ENCODE data around the gene CCNB3. TPM values are rescaled to one million over a fixed set of nuclear protein-coding genes. Genes with fewer than 3 reads are reported as not detected.

Gene CCNB3
- total RNA-seq, 1 donor from 2014 or later = 0.25 TPM

GRCh38 chrX:50167366-50167765, 37.2 kb upstream of the CCNB3 start:
- TF ChIP-seq POLR2AphosphoS5 (IDR thresholded peaks at IDR 0.05; ENCODE audit: insufficient read depth in 1 of 2, low read depth in 1 of 2) (no peak), POLR2A (IDR thresholded peaks at IDR 0.05) (no peak), CTCF (IDR thresholded peaks at IDR 0.05) (no peak)
- no peak for DNase-seq (ENCODE audit: extremely low spot score in 2 of 2)
- Histone ChIP-seq H3K36me3 (no peaks in the 10 kb centered on the region), H3K27me3 (no peaks in the 10 kb centered on the region), H3K4me3 (no peak overlapping the region), H3K27ac (no peak overlapping the region), H3K9me3 (no peaks in the 10 kb centered on the region), H3K4me1 (no peaks in the 10 kb centered on the region)
- intact Hi-C loops (cut with DNase I) = no loop called here

GRCh38 chrX:50168241-50168687, 36.3 kb upstream of the CCNB3 start:
- Histone ChIP-seq H3K27me3 (no peaks in the 10 kb centered on the region), H3K4me1 (no peaks in the 10 kb centered on the region), H3K9me3 (no peaks in the 10 kb centered on the region), H3K27ac (no peak overlapping the region), H3K4me3 (no peak overlapping the region), H3K36me3 (no peaks in the 10 kb centered on the region)
- intact Hi-C loops (cut with DNase I) = no loop called here
- no peak for DNase-seq (ENCODE audit: extremely low spot score in 2 of 2)
- TF ChIP-seq POLR2AphosphoS5 (IDR thresholded peaks at IDR 0.05; ENCODE audit: insufficient read depth in 1 of 2, low read depth in 1 of 2) = no peak
- TF ChIP-seq CTCF (IDR thresholded peaks at IDR 0.05) = no peak
- no peak for TF ChIP-seq POLR2A (IDR thresholded peaks at IDR 0.05)

- intact Hi-C loops (cut with DNase I) = no loop called here
- H3K9me3 ChIP-seq = no peaks in the 10 kb centered on the region
- H3K27ac ChIP-seq = no peak overlapping the region
- H3K36me3 ChIP-seq = no peaks in the 10 kb centered on the region
- DNase-seq (ENCODE audit: extremely low spot score in 2 of 2) = no peak
- H3K27me3 ChIP-seq = no peaks in the 10 kb centered on the region
- TF ChIP-seq POLR2A (IDR thresholded peaks at IDR 0.05) (no peak), CTCF (IDR thresholded peaks at IDR 0.05) (no peak), POLR2AphosphoS5 (IDR thresholded peaks at IDR 0.05; ENCODE audit: insufficient read depth in 1 of 2, low read depth in 1 of 2) (no peak)
- no peak overlapping the region for H3K4me3 ChIP-seq
- no peaks in the 10 kb centered on the region for H3K4me1 ChIP-seq
Measured at GRCh38 chrX:50169717-50170116, 34.8 kb upstream of the CCNB3 start.

GRCh38 chrX:50180073-50180940, 24.3 kb upstream of the CCNB3 start:
- no peak for DNase-seq (ENCODE audit: extremely low spot score in 2 of 2)
- no peaks in the 10 kb centered on the region for H3K4me1 ChIP-seq
- no peak overlapping the region for H3K4me3 ChIP-seq
- H3K27me3 ChIP-seq = no peaks in the 10 kb centered on the region
- no peak overlapping the region for H3K27ac ChIP-seq
- TF ChIP-seq POLR2AphosphoS5 (IDR thresholded peaks at IDR 0.05; ENCODE audit: insufficient read depth in 1 of 2, low read depth in 1 of 2) (no peak), POLR2A (IDR thresholded peaks at IDR 0.05) (no peak), CTCF (IDR thresholded peaks at IDR 0.05) (no peak)
- no peaks in the 10 kb centered on the region for H3K9me3 ChIP-seq
- H3K36me3 ChIP-seq = no peaks in the 10 kb centered on the region
- intact Hi-C loops (cut with DNase I) = no loop called here

- H3K36me3 ChIP-seq = no peaks in the 10 kb centered on the region
- H3K9me3 ChIP-seq = no peaks in the 10 kb centered on the region
- no peak overlapping the region for H3K4me3 ChIP-seq
- no peak overlapping the region for H3K27ac ChIP-seq
- DNase-seq (ENCODE audit: extremely low spot score in 2 of 2) = no peak
- intact Hi-C loops (cut with DNase I) = no loop called here
- H3K4me1 ChIP-seq = no peaks in the 10 kb centered on the region
- H3K27me3 ChIP-seq = no peaks in the 10 kb centered on the region
- TF ChIP-seq POLR2A (IDR thresholded peaks at IDR 0.05) (no peak), CTCF (IDR thresholded peaks at IDR 0.05) (no peak), POLR2AphosphoS5 (IDR thresholded peaks at IDR 0.05; ENCODE audit: insufficient read depth in 1 of 2, low read depth in 1 of 2) (no peak)
Measured at GRCh38 chrX:50183891-50184290, 20.7 kb upstream of the CCNB3 start.
